Upper lobe of left lung (tissue), 4 donors: ENCODE data around the gene PHLPP2.

ENCODE experiments used
- POLR2A ChIP-seq, 4 donors: fragments of 450-650 bp; IDR thresholded peaks; one replicate each; pipeline ENCODE4 v1.5.1; 2016 to 2017; ENCODE audit warnings: antibody characterized with exemption in 4 of 4, mild to moderate bottlenecking in 2 of 4
- POLR2AphosphoS5 ChIP-seq, 2 donors: sonication (generic); formaldehyde crosslinking; IDR thresholded peaks; one replicate each; pipeline ENCODE4 v1.5.1; 2017; ENCODE audit warnings: antibody characterized with exemption in 2 of 2
- TF ChIP-seq, protein P1 (sequence below), 6 experiments: fragments of 450-650 bp in 4 of 6; fragments of 200-600 bp in 2 of 6; sonication (generic) in 2 of 6; IDR thresholded peaks; one replicate each; pipeline ENCODE4 v1.5.1; 2016 to 2019; ENCODE audit warnings: antibody characterized with exemption in 6 of 6

GRCh38 chr16:71754108-71754507 lies 29.6 kb upstream of the PHLPP2 start:
- TF ChIP-seq, protein P1, sequence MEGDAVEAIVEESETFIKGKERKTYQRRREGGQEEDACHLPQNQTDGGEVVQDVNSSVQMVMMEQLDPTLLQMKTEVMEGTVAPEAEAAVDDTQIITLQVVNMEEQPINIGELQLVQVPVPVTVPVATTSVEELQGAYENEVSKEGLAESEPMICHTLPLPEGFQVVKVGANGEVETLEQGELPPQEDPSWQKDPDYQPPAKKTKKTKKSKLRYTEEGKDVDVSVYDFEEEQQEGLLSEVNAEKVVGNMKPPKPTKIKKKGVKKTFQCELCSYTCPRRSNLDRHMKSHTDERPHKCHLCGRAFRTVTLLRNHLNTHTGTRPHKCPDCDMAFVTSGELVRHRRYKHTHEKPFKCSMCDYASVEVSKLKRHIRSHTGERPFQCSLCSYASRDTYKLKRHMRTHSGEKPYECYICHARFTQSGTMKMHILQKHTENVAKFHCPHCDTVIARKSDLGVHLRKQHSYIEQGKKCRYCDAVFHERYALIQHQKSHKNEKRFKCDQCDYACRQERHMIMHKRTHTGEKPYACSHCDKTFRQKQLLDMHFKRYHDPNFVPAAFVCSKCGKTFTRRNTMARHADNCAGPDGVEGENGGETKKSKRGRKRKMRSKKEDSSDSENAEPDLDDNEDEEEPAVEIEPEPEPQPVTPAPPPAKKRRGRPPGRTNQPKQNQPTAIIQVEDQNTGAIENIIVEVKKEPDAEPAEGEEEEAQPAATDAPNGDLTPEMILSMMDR (IDR thresholded peaks at IDR 0.05): no peak
- TF ChIP-seq POLR2AphosphoS5 (IDR thresholded peaks at IDR 0.05): no peak
- TF ChIP-seq POLR2A (IDR thresholded peaks at IDR 0.05): no peak
